IMR-90 (cell line): Measurements from ENCODE around the gene INPP5B.

Source experiments
- BHLHE40 ChIP-seq: fragments of 150-350 bp; IDR thresholded peaks from 2 replicates; pipeline ENCODE4 v1.6.1; 2016; ENCODE audit warnings: mild to moderate bottlenecking, low read depth, low read length
- CEBPB ChIP-seq: IDR thresholded peaks from 2 replicates; pipeline ENCODE4 v1.6.1; 2012; ENCODE audit warnings: low read depth, low read length, improper control_type of control experiment
- CHD1 ChIP-seq: IDR thresholded peaks from 2 replicates; pipeline ENCODE4 v1.6.1; 2012; ENCODE audit warnings: low read depth, low read length, improper control_type of control experiment
- ELK1 ChIP-seq: fragments of 150-350 bp; IDR thresholded peaks from 2 replicates; pipeline ENCODE4 v1.6.1; 2016; ENCODE audit warnings: low read depth, mild to moderate bottlenecking, low read length, moderate library complexity, borderline replicate concordance
- FOS ChIP-seq: fragments of 150-350 bp; IDR thresholded peaks from 2 replicates; pipeline ENCODE4 v1.6.1; 2016; ENCODE audit warnings: low read depth, low read length
- MAFK ChIP-seq: IDR thresholded peaks from 2 replicates; pipeline ENCODE4 v1.6.1; 2012; ENCODE audit warnings: low read depth, low read length, improper control_type of control experiment
- MAZ ChIP-seq: IDR thresholded peaks from 2 replicates; pipeline ENCODE4 v1.6.1; 2012; ENCODE audit warnings: low read depth, mild to moderate bottlenecking, low read length, improper control_type of control experiment, moderate library complexity, borderline replicate concordance
- MXI1 ChIP-seq: IDR thresholded peaks from 2 replicates; pipeline ENCODE4 v1.6.1; 2012; ENCODE audit warnings: low read depth, mild to moderate bottlenecking, low read length, moderate library complexity, borderline replicate concordance
- POLR2A ChIP-seq: IDR thresholded peaks from 2 replicates; pipeline ENCODE4 v1.6.1; 2012; ENCODE audit warnings: mild to moderate bottlenecking, low read depth, low read length
- RAD21 ChIP-seq: IDR thresholded peaks from 2 replicates; pipeline ENCODE4 v1.6.1; 2012; ENCODE audit warnings: low read length, improper control_type of control experiment
- RFX5 ChIP-seq: IDR thresholded peaks from 2 replicates; pipeline ENCODE4 v1.8.0; 2012; ENCODE audit warnings: low read depth, mild to moderate bottlenecking, low read length, moderate library complexity
- SMC3 ChIP-seq: fragments of 150-350 bp; IDR thresholded peaks from 2 replicates; pipeline ENCODE4 v1.6.1; 2016; ENCODE audit warnings: low read depth, mild to moderate bottlenecking, antibody characterized with exemption, low read length, moderate library complexity
- TF ChIP-seq, protein P1 (sequence below): conservative IDR thresholded peaks from 2 replicates; pipeline ENCODE4 v1.5.1; 2012; ENCODE audit warnings: mild to moderate bottlenecking, low read depth, low read length, improper control_type of control experiment

DNA sequence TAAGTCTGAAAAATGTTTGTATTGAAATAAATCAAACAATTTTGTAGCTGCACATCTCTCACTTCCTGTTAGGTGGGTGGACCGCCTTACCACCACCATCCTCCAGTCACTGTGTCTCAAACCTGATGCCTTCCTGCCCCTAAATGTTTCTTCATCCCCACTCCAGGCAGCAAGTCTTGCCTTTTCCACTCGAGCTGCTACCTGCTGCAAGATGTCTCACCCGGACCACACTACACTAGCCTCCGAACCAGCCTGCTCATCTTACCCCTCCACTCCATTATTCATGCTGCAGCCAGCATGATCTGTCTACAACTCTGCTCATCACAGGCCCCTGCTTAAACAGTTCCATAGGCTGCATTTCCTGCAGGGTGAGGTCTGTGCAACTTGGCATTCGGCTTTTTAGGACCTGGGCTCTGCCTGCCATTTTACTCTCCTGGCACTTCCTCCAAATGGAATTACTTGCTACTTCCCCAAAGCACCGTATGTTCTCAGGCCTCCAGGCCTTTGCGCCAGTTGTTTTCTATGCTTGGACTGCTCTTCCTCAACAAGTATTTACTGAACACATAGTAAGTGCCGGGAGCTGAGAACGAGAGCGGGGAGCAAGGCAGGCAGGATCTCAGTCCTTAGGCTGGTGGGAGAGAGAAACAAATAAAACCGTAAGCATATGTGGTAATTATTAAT is 48.2 kb upstream of the INPP5B start:
- TF ChIP-seq, protein P1, sequence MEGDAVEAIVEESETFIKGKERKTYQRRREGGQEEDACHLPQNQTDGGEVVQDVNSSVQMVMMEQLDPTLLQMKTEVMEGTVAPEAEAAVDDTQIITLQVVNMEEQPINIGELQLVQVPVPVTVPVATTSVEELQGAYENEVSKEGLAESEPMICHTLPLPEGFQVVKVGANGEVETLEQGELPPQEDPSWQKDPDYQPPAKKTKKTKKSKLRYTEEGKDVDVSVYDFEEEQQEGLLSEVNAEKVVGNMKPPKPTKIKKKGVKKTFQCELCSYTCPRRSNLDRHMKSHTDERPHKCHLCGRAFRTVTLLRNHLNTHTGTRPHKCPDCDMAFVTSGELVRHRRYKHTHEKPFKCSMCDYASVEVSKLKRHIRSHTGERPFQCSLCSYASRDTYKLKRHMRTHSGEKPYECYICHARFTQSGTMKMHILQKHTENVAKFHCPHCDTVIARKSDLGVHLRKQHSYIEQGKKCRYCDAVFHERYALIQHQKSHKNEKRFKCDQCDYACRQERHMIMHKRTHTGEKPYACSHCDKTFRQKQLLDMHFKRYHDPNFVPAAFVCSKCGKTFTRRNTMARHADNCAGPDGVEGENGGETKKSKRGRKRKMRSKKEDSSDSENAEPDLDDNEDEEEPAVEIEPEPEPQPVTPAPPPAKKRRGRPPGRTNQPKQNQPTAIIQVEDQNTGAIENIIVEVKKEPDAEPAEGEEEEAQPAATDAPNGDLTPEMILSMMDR: no peak
- no peak for TF ChIP-seq POLR2A
- no peak for TF ChIP-seq RAD21
- no peak for TF ChIP-seq SMC3
- no peak for TF ChIP-seq MAZ
- TF ChIP-seq CEBPB: no peak
- TF ChIP-seq MXI1: no peak
- TF ChIP-seq FOS: no peak
- TF ChIP-seq MAFK: no peak
- TF ChIP-seq CHD1: no peak
- TF ChIP-seq ELK1: no peak
- no peak for TF ChIP-seq BHLHE40
- TF ChIP-seq RFX5: no peak
